Measurements from ENCODE around the gene TAPBP. TPM values are rescaled to one million over a fixed set of nuclear protein-coding genes. Genes with fewer than 3 reads are reported as not detected.

TAPBP gene
- total and polyA plus RNA-seq, 9 of the 15 experiments (the other 6 are each of a cell fraction or from before 2014, with no cell fraction given): 5.6 to 74.0 (median 22.3) TPM

DNA sequence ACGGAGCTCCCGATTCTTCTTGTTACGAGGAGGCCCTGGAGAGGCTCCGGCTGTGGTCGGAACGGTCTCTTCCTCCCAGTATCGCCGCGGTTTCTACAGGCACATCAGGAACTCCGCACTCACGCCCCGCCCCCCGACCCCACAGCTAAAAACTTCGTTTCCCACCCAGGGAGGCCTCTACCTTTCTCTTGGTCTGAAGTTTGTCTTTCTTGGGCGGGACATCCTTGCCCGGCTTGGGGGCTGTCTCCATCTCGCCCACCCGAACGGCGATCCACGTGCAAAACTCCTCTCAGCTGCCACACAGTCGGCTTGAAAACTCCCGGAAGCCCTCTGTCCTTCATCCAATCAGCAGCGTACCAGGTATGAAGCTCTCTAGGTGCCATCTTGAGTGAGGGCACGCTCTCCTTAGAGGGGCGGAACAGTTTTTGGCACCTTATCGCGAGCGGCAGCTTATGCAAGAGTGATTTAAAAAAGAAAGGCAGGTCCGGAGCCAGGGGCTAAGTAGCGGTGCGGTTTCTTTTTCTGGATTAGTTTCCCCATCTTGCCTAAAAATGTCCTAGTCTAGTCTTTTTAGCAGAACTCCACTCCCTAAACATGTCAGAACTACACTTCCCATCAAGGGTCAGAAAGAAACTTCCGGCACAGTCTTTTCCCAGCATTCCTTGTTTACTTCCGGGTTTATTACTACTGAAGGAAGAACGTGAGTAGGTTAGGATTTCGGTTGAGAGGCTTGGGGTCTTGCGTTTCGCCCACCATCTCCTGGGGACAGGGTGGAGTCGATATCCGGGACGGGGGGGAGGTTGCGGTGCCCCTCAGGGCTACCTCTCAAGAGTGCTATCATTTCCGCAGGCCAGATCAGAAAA, 24.7 kb downstream of the TAPBP start, which contains the start of the genes PFDN6 and WDR46 (continued):
- TF ChIP-seq PREB (CRISPR knock-in tag; IDR thresholded peaks at IDR 0.05): 0 out of 2 replicates have a peak, but pooled peaks have one; percentile 80
- TF ChIP-seq TCF15 (CRISPR knock-in tag; IDR thresholded peaks at IDR 0.05): no peak
- no peak for TF ChIP-seq RHOXF2B (CRISPR knock-in tag; conservative IDR thresholded peaks at IDR 0.05)
- TF ChIP-seq SP2 (IDR thresholded peaks at IDR 0.05; ENCODE audit: extremely low read depth, low read depth, low read length, poor library complexity, severe bottlenecking): no peak
- TF ChIP-seq CBFA2T3 (IDR thresholded peaks at IDR 0.05): no peak
- TF ChIP-seq FOXP1 (CRISPR knock-in tag; IDR thresholded peaks at IDR 0.05): peak; percentile 82; the same call in 1 of the 2 replicates
- TF ChIP-seq ZNF696 (CRISPR knock-in tag; conservative IDR thresholded peaks at IDR 0.05): no peak
- TF ChIP-seq TGIF2 (CRISPR knock-in tag; IDR thresholded peaks at IDR 0.05): no peak; the same call in 1 of the 2 replicates
- TF ChIP-seq MBD1 (CRISPR knock-in tag; IDR thresholded peaks at IDR 0.05): no peak
- TF ChIP-seq MCM5 (IDR thresholded peaks at IDR 0.05; ENCODE audit: low read depth): no peak
- peak; percentile 96 for TF ChIP-seq FOXJ2 (tag; IDR thresholded peaks at IDR 0.05)
- TF ChIP-seq BMI1 (IDR thresholded peaks at IDR 0.05; ENCODE audit: low read length): no peak
- TF ChIP-seq ZBED1 (IDR thresholded peaks at IDR 0.05): no peak
- TF ChIP-seq GTF2F1 (IDR thresholded peaks at IDR 0.05; ENCODE audit: low read depth, low read length): no peak
- no peak for TF ChIP-seq TSHZ1 (CRISPR knock-in tag; IDR thresholded peaks at IDR 0.05)
- TF ChIP-seq HNRNPH1 (optimal IDR thresholded peaks at IDR 0.05; ENCODE audit: low read depth, low read length): no peak
- TF ChIP-seq, protein P1, sequence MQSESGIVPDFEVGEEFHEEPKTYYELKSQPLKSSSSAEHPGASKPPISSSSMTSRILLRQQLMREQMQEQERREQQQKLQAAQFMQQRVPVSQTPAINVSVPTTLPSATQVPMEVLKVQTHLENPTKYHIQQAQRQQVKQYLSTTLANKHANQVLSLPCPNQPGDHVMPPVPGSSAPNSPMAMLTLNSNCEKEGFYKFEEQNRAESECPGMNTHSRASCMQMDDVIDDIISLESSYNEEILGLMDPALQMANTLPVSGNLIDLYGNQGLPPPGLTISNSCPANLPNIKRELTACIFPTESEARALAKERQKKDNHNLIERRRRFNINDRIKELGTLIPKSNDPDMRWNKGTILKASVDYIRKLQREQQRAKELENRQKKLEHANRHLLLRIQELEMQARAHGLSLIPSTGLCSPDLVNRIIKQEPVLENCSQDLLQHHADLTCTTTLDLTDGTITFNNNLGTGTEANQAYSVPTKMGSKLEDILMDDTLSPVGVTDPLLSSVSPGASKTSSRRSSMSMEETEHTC (IDR thresholded peaks at IDR 0.05): no peak
- no peak for TF ChIP-seq ZNF24 (IDR thresholded peaks at IDR 0.05)
- no peak for TF ChIP-seq HOMEZ (CRISPR knock-in tag; IDR thresholded peaks at IDR 0.05)

Measured in K562 (cell line).